ENCODE results near the gene C1orf35. TPM values are rescaled to one million over a fixed set of nuclear protein-coding genes. Genes with fewer than 3 reads are reported as not detected.

Gene C1orf35
- polyA plus RNA-seq, 3 donors = 6.9 to 34.2 (median 10.6) TPM

- H3K36me3 Mint-ChIP-seq = peaks cover 42 to 58% of the 10 kb centered on the region in 2 donors
- intact Hi-C loops (cut with micrococcal nuclease) = no loop called here
Measured at GRCh38 chr1:228091084-228091483, 12.0 kb downstream of the C1orf35 start.

DNA sequence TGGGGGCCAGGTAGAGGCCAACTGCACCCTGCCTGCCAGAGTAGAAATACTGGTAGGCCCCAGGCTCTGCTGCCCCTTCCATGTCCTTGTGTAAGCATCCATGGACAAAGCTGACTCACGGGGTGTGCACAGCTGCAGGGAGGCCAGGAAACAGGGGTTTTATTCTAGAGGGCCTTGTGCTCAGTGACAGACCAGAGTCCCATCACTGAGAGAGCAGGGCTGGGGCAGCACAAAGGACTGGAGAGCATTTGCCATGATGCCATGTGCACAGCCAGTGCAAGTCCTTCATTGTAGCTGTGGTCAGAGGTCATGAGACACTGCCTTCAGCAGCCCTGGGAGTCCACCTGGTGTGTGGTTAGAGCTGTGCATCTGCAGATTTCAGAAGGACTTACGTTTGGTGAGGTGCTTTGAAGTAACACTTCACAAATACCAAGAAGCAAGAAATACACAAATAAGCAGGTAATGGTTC lies 12.5 kb downstream of the C1orf35 start:
- Histone ChIP-seq H3K4me1 (ENCODE audit: control insufficient read depth in 1 of 2, insufficient read depth in 2 of 2, low read length in 2 of 2) (peaks cover 64 to 78% of the 10 kb centered on the region in 2 donors), H3K4me2 (replicated peaks; ENCODE audit: extremely low read depth, low read length, poor library complexity, severe bottlenecking) (peak overlapping the region; percentile 71), H3K36me3 (replicated peaks in 1 of 2; ENCODE audit: control insufficient read depth in 1 of 2, insufficient read depth in 2 of 2, low read length in 2 of 2) (peaks cover 2 to 44% of the 10 kb centered on the region in 2 donors), H3K79me2 (ENCODE audit: insufficient read depth, low read length) (peaks cover 100% of the 10 kb centered on the region), H2AFZ (ENCODE audit: insufficient read depth, low read depth, low read length, poor library complexity, severe bottlenecking) (no peak overlapping the region), H4K20me1 (ENCODE audit: insufficient read depth, low read length) (peaks cover 100% of the 10 kb centered on the region), H3K4me3 (replicated peaks in 1 of 3; ENCODE audit: low read depth in 2 of 3, low read length in 3 of 3) (peak overlapping the region in 1 of 3 experiments; percentile 64), H3K27ac (ENCODE audit: low read depth in 1 of 2, low read length in 2 of 2) (peak overlapping the region; percentile 94 to 95), H3K9me3 (replicated peaks in 1 of 2; ENCODE audit: control insufficient read depth in 1 of 2, insufficient read depth in 1 of 2, low read length in 2 of 2) (peaks cover 9 to 15% of the 10 kb centered on the region in 2 donors), H3K27me3 (ENCODE audit: control insufficient read depth in 2 of 2, insufficient read depth in 2 of 2, low read length in 2 of 2) (no peaks in the 10 kb centered on the region), H3K9ac (ENCODE audit: insufficient read depth, low read length, poor library complexity, severe bottlenecking) (peak overlapping the region; percentile 53)
- peaks cover 0 to 5% (median 4%) of the 10 kb centered on the region in 3 donors for H3K27me3 Mint-ChIP-seq (ENCODE audit: low read depth in 3 of 3)
- H3K4me3 Mint-ChIP-seq = no peak overlapping the region
- intact Hi-C loops (cut with micrococcal nuclease) = no loop called here
- H3K4me1 Mint-ChIP-seq = peaks cover 75% of the 10 kb centered on the region
- peaks cover 5 to 16% (median 10%) of the 10 kb centered on the region in 7 donors for H3K9me3 Mint-ChIP-seq
- no peak for TF ChIP-seq CTCF (IDR thresholded peaks at IDR 0.05)
- H3K36me3 Mint-ChIP-seq = peaks cover 40 to 57% of the 10 kb centered on the region in 2 donors
- peak overlapping the region; percentile 88 to 100 (median 99) for H3K27ac Mint-ChIP-seq
- WGBS (ENCODE audit: insufficient coverage) = 0% methylated on average over 1 of the region's 2 CpGs
- peak in 1 of 3 donors; percentile 51 for DNase-seq

More at GRCh38 chr1:228091084-228091483, 12.0 kb downstream of the C1orf35 start:
- Histone ChIP-seq H3K9ac (ENCODE audit: insufficient read depth, low read length, poor library complexity, severe bottlenecking) (no peak overlapping the region), H2AFZ (ENCODE audit: insufficient read depth, low read depth, low read length, poor library complexity, severe bottlenecking) (no peak overlapping the region), H3K4me3 (replicated peaks in 1 of 3; ENCODE audit: low read depth in 2 of 3, low read length in 3 of 3) (peak overlapping the region in 1 of 3 experiments; percentile 64), H4K20me1 (ENCODE audit: insufficient read depth, low read length) (peaks cover 100% of the 10 kb centered on the region), H3K4me1 (ENCODE audit: control insufficient read depth in 1 of 2, insufficient read depth in 2 of 2, low read length in 2 of 2) (peaks cover 60 to 73% of the 10 kb centered on the region in 2 donors), H3K27me3 (ENCODE audit: control insufficient read depth in 2 of 2, insufficient read depth in 2 of 2, low read length in 2 of 2) (no peaks in the 10 kb centered on the region), H3K9me3 (replicated peaks in 1 of 2; ENCODE audit: control insufficient read depth in 1 of 2, insufficient read depth in 1 of 2, low read length in 2 of 2) (peaks cover 9 to 15% of the 10 kb centered on the region in 2 donors), H3K4me2 (replicated peaks; ENCODE audit: extremely low read depth, low read length, poor library complexity, severe bottlenecking) (no peak overlapping the region), H3K79me2 (ENCODE audit: insufficient read depth, low read length) (peaks cover 100% of the 10 kb centered on the region), H3K36me3 (replicated peaks in 1 of 2; ENCODE audit: control insufficient read depth in 1 of 2, insufficient read depth in 2 of 2, low read length in 2 of 2) (peaks cover 7 to 48% of the 10 kb centered on the region in 2 donors), H3K27ac (ENCODE audit: low read depth in 1 of 2, low read length in 2 of 2) (peak overlapping the region in 1 of 2 donors; percentile 94)
- DNase-seq = no peak
- no peak for TF ChIP-seq CTCF (IDR thresholded peaks at IDR 0.05)
- WGBS (ENCODE audit: insufficient coverage) = 89% methylated on average over 2 of the region's 4 CpGs
- H3K4me1 Mint-ChIP-seq = peaks cover 74% of the 10 kb centered on the region
- H3K9me3 Mint-ChIP-seq = peaks cover 5 to 16% (median 10%) of the 10 kb centered on the region in 7 donors
- H3K4me3 Mint-ChIP-seq = no peak overlapping the region
- H3K27ac Mint-ChIP-seq = peak overlapping the region in 6 of 7 donors; percentile 8 to 99 (median 97)
- H3K27me3 Mint-ChIP-seq (ENCODE audit: low read depth in 3 of 3) = peaks cover 0 to 5% (median 4%) of the 10 kb centered on the region in 3 donors

All from CD14-positive monocyte (primary cell).